HepG2 (cell line): ENCODE measurements around the gene ZRANB2. TPM values are rescaled to one million over a fixed set of nuclear protein-coding genes. Genes with fewer than 3 reads are reported as not detected.

Experiments
- RBM22 ChIP-seq: fragments of 200-400 bp; formaldehyde crosslinking; optimal IDR thresholded peaks from 2 replicates; pipeline ENCODE3; 2017; ENCODE audit warnings: mild to moderate bottlenecking, low read length, moderate library complexity
- SMC3 ChIP-seq: IDR thresholded peaks from 2 replicates; pipeline ENCODE4 v1.6.1; 2011; ENCODE audit warnings: low read length, improper control_type of control experiment
- ZFP82 ChIP-seq: sonication (generic); formaldehyde crosslinking; IDR thresholded peaks from 2 replicates; pipeline ENCODE4 v1.5.1; 2020; ENCODE audit warnings: mild to moderate bottlenecking, missing genetic modification reagents, borderline replicate concordance
- ZNF883 ChIP-seq: sonication (generic); formaldehyde crosslinking; IDR thresholded peaks from 2 replicates; pipeline ENCODE4 v1.5.1; 2020; ENCODE audit warnings: mild to moderate bottlenecking, missing genetic modification reagents; ENCODE audit errors: not compliant biosample characterization
- ZSCAN21 ChIP-seq: sonication (generic); formaldehyde crosslinking; IDR thresholded peaks from 2 replicates; pipeline ENCODE4 v1.8.0; 2022; ENCODE audit warnings: mild to moderate bottlenecking, missing genetic modification reagents, moderate library complexity, borderline replicate concordance
- polyA plus RNA-seq, 8 experiments: library from polyadenylated mRNA; depleted of rRNA in 3 of 8; stranded (reverse) in 7 of 8; unstranded in 1 of 8; fragments of >200 nt; fragmentation: Illumina TruSeq in 4 of 8; extraction: Trizol in 4 of 8; gene quantifications; 2 replicates each; pipeline versions ENCODE4 v1.2.1 to v1.2.3, GENCODE V29; 2011 to 2016; ENCODE audit warnings: low read depth in 4 of 8, missing spikeins in 1 of 8, mixed read lengths in 1 of 8; ENCODE audit not compliant: insufficient read depth in 1 of 8
- total RNA-seq, 5 experiments: library from RNA; depleted of rRNA; stranded (reverse); fragments of >200 nt; fragmentation: Illumina TruSeq; extraction: Trizol; gene quantifications; 2 replicates each; pipeline ENCODE4 v1.2.3, GENCODE V29; 2016; ENCODE audit warnings: low read depth in 1 of 5
- TF ChIP-seq, protein P1 (sequence below): sonication (generic); formaldehyde crosslinking; IDR thresholded peaks from one replicate; pipeline ENCODE4 v1.5.1; 2020; ENCODE audit warnings: mild to moderate bottlenecking, missing genetic modification reagents; ENCODE audit errors: not compliant biosample characterization
- TF ChIP-seq, protein P2 (sequence below): sonication (generic); formaldehyde crosslinking; IDR thresholded peaks from 2 replicates; pipeline ENCODE4 v1.5.0; 2020; ENCODE audit warnings: mild to moderate bottlenecking, missing genetic modification reagents

Gene ZRANB2
- total and polyA plus RNA-seq, 2 of the 13 experiments (the other 11 are each of a cell fraction or from before 2014, with no cell fraction given) = 43.0 to 45.4 TPM

DNA sequence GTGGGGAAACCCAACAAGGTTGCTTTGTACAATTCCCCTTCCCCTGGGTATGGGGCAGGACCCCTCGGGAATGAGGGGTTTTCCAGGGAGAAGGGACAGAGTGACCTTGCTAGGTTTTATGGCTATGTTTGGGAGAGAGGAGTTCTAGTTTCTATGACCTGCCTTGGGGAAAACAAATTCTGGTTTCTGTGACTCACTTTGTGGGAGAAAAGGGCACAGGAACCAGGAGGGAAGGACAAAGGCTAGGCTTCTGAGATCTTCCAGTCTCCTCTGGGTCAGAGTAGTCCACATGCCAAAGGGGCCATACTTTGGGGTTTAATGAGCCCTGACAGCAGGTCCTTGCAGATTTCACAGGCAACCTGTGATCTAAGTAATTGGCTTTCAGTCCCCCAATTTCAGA lies 27.7 kb downstream of the ZRANB2 start (continued):
- TF ChIP-seq, protein P1, sequence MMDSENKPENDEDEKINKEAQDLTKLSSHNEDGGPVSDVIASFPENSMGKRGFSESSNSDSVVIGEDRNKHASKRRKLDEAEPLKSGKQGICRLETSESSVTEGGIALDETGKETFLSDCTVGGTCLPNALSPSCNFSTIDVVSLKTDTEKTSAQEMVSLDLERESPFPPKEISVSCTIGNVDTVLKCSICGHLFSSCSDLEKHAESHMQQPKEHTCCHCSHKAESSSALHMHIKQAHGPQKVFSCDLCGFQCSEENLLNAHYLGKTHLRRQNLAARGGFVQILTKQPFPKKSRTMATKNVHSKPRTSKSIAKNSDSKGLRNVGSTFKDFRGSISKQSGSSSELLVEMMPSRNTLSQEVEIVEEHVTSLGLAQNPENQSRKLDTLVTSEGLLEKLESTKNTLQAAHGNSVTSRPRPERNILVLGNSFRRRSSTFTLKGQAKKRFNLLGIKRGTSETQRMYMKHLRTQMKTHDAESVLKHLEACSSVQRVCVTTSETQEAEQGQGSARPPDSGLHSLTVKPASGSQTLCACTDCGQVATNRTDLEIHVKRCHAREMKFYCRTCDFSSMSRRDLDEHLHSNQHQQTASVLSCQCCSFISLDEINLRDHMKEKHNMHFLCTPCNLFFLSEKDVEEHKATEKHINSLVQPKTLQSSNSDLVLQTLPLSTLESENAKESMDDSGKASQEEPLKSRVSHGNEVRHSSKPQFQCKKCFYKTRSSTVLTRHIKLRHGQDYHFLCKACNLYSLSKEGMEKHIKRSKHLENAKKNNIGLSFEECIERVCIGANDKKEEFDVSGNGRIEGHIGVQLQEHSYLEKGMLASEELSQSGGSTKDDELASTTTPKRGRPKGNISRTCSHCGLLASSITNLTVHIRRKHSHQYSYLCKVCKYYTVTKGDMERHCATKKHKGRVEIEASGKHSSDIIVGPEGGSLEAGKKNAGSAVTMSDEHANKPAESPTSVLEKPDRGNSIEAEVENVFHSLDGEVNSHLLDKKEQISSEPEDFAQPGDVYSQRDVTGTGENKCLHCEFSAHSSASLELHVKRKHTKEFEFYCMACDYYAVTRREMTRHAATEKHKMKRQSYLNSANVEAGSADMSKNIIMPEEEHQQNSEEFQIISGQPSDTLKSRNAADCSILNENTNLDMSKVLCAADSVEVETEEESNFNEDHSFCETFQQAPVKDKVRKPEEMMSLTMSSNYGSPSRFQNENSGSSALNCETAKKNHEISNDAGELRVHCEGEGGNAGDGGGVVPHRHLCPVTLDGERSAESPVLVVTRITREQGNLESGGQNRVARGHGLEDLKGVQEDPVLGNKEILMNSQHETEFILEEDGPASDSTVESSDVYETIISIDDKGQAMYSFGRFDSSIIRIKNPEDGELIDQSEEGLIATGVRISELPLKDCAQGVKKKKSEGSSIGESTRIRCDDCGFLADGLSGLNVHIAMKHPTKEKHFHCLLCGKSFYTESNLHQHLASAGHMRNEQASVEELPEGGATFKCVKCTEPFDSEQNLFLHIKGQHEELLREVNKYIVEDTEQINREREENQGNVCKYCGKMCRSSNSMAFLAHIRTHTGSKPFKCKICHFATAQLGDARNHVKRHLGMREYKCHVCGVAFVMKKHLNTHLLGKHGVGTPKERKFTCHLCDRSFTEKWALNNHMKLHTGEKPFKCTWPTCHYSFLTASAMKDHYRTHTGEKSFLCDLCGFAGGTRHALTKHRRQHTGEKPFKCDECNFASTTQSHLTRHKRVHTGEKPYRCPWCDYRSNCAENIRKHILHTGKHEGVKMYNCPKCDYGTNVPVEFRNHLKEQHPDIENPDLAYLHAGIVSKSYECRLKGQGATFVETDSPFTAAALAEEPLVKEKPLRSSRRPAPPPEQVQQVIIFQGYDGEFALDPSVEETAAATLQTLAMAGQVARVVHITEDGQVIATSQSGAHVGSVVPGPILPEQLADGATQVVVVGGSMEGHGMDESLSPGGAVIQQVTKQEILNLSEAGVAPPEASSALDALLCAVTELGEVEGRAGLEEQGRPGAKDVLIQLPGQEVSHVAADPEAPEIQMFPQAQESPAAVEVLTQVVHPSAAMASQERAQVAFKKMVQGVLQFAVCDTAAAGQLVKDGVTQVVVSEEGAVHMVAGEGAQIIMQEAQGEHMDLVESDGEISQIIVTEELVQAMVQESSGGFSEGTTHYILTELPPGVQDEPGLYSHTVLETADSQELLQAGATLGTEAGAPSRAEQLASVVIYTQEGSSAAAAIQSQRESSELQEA (CRISPR knock-in tag) = no peak
- TF ChIP-seq ZNF883 (CRISPR knock-in tag) (no peak), ZSCAN21 (CRISPR knock-in tag) (no peak), RBM22 (no peak), SMC3 (no peak), ZFP82 (CRISPR knock-in tag) (no peak)
- TF ChIP-seq, protein P2, sequence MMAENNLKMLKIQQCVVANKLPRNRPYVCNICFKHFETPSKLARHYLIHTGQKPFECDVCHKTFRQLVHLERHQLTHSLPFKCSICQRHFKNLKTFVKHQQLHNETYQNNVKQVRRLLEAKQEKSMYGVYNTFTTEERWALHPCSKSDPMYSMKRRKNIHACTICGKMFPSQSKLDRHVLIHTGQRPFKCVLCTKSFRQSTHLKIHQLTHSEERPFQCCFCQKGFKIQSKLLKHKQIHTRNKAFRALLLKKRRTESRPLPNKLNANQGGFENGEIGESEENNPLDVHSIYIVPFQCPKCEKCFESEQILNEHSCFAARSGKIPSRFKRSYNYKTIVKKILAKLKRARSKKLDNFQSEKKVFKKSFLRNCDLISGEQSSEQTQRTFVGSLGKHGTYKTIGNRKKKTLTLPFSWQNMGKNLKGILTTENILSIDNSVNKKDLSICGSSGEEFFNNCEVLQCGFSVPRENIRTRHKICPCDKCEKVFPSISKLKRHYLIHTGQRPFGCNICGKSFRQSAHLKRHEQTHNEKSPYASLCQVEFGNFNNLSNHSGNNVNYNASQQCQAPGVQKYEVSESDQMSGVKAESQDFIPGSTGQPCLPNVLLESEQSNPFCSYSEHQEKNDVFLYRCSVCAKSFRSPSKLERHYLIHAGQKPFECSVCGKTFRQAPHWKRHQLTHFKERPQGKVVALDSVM = no peak
